Progenitor cell of endocrine pancreas (in vitro differentiated cells): ENCODE data around the gene ECD. TPM values are rescaled to one million over a fixed set of nuclear protein-coding genes. Genes with fewer than 3 reads are reported as not detected.

Experiments used
- DNase-seq: peaks from one replicate; pipeline ENCODE4 v3.0.0; 2021; ENCODE audit warnings: low spot score; ENCODE audit not compliant: unreplicated experiment
- H3K27ac Mint-ChIP-seq: 2 replicates; pipeline ENCODE4 v1.8.0; 2021; ENCODE audit warnings: mild to moderate bottlenecking, moderate library complexity, mixed read lengths
- H3K27me3 Mint-ChIP-seq: 2 replicates; pipeline ENCODE4 v1.8.0; 2021; ENCODE audit warnings: mixed read lengths
- H3K36me3 Mint-ChIP-seq: 2 replicates; pipeline ENCODE4 v1.8.0; 2022; ENCODE audit warnings: mixed read lengths; ENCODE audit not compliant: insufficient read depth
- H3K4me1 Mint-ChIP-seq: 2 replicates; pipeline ENCODE4 v1.8.0; 2021; ENCODE audit warnings: low read depth, mixed read lengths
- H3K4me3 Mint-ChIP-seq: 2 replicates; pipeline ENCODE4 v1.8.0; 2021; ENCODE audit warnings: low read depth, mild to moderate bottlenecking, moderate library complexity, mixed read lengths
- H3K9me3 Mint-ChIP-seq: 2 replicates; pipeline ENCODE4 v1.8.0; 2021; ENCODE audit warnings: low read depth, mixed read lengths
- total RNA-seq: library from RNA; stranded (reverse); gene quantifications from 2 replicates; pipeline ENCODE4 v1.2.1, GENCODE V29; 2021
- TF ChIP-seq, protein P1 (sequence below): fragments of 200-600 bp; sonication (generic); IDR thresholded peaks from one replicate; pipeline ENCODE4 v1.5.0; 2021; ENCODE audit warnings: antibody characterized with exemption, mild to moderate bottlenecking; ENCODE audit not compliant: unreplicated experiment

The ECD gene
- total RNA-seq, 1 donor from 2014 or later = 29.7 TPM

GRCh38 chr10:73141603-73142002 lies 26.2 kb downstream of the ECD start:
- Mint-ChIP-seq H3K36me3 (peaks cover 21% of the 10 kb centered on the region), H3K4me1 (no peaks in the 10 kb centered on the region), H3K27ac (no peak overlapping the region), H3K4me3 (no peak overlapping the region), H3K27me3 (no peaks in the 10 kb centered on the region), H3K9me3 (no peaks in the 10 kb centered on the region)
- DNase-seq = no peak
- TF ChIP-seq, protein P1, sequence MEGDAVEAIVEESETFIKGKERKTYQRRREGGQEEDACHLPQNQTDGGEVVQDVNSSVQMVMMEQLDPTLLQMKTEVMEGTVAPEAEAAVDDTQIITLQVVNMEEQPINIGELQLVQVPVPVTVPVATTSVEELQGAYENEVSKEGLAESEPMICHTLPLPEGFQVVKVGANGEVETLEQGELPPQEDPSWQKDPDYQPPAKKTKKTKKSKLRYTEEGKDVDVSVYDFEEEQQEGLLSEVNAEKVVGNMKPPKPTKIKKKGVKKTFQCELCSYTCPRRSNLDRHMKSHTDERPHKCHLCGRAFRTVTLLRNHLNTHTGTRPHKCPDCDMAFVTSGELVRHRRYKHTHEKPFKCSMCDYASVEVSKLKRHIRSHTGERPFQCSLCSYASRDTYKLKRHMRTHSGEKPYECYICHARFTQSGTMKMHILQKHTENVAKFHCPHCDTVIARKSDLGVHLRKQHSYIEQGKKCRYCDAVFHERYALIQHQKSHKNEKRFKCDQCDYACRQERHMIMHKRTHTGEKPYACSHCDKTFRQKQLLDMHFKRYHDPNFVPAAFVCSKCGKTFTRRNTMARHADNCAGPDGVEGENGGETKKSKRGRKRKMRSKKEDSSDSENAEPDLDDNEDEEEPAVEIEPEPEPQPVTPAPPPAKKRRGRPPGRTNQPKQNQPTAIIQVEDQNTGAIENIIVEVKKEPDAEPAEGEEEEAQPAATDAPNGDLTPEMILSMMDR = no peak

GRCh38 chr10:73139251-73139650 lies 28.6 kb downstream of the ECD start:
- no peaks in the 10 kb centered on the region for H3K4me1 Mint-ChIP-seq
- peaks cover 21% of the 10 kb centered on the region for H3K36me3 Mint-ChIP-seq
- H3K4me3 Mint-ChIP-seq = no peak overlapping the region
- TF ChIP-seq, protein P1 = no peak
- no peaks in the 10 kb centered on the region for H3K9me3 Mint-ChIP-seq
- no peak for DNase-seq
- H3K27ac Mint-ChIP-seq = no peak overlapping the region
- H3K27me3 Mint-ChIP-seq = no peaks in the 10 kb centered on the region

DNA sequence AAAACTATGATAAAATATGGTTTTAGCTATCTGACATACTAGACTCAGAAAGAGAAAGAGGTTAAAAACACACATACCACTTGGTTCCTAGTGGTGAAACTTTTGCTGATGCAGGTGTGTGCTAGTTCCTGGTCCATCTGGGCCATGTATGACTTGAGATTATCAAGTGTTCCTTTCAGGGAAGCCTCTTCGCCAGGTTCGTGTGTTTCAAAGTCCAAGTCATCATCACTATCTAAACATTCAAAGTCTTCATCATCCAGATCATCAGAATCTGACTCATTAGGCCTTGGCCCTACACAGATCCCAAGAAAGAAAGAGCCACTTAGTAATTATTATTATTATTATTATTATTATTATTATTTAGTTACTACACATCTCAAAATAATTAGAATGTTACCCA lies 31.2 kb downstream of the ECD start:
- Mint-ChIP-seq H3K9me3 (no peaks in the 10 kb centered on the region), H3K4me3 (no peak overlapping the region), H3K27me3 (no peaks in the 10 kb centered on the region), H3K4me1 (no peaks in the 10 kb centered on the region), H3K36me3 (peaks cover 21% of the 10 kb centered on the region), H3K27ac (no peak overlapping the region)
- no peak for DNase-seq
- TF ChIP-seq, protein P1 = no peak

GRCh38 chr10:73134727-73135126 lies 33.1 kb downstream of the ECD start:
- Mint-ChIP-seq H3K9me3 (no peaks in the 10 kb centered on the region), H3K27ac (no peak overlapping the region), H3K4me1 (no peaks in the 10 kb centered on the region), H3K36me3 (peaks cover 24% of the 10 kb centered on the region), H3K4me3 (no peak overlapping the region), H3K27me3 (no peaks in the 10 kb centered on the region)
- TF ChIP-seq, protein P1 = no peak
- no peak for DNase-seq

DNA sequence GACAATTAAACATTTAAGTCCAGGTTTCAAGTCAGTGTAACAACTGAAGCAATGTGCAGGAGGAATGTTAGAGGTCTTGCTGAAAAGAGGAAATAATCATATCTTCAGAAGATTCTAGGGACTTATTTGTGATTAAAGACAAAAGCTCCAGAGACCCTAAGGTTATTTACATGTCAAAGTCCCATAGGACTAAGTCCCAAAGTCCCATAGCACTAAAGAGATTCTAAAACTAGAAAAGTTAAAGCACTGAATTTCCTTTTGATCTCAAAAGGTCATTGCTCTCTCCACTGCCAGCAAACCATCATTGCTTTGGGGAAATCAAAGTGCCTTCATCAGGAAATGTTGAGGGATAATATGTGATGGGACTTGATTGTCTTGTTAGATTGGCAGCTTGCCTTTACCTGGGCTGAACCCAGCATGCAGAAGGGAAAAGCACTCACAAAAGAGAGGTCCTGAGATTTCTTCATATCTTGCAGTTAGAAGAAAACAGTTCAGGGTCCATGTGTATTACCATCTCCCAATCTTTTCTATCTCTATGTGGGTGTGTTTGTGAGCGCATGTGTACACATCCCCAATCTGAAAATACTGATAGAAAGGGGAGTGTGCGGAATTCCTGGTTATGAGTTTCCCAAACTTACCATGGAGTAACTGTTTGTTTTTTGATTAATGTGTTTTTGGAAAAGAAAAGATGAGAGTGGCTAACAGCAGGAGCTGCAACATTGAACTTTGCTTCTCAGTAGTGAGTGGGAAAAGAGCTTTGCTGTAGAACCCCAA lies 35.7 kb downstream of the ECD start:
- peaks cover 24% of the 10 kb centered on the region for H3K36me3 Mint-ChIP-seq
- TF ChIP-seq, protein P1 = no peak
- no peak for DNase-seq
- H3K27me3 Mint-ChIP-seq = no peaks in the 10 kb centered on the region
- H3K9me3 Mint-ChIP-seq = no peaks in the 10 kb centered on the region
- H3K4me1 Mint-ChIP-seq = no peaks in the 10 kb centered on the region
- no peak overlapping the region for H3K4me3 Mint-ChIP-seq
- no peak overlapping the region for H3K27ac Mint-ChIP-seq
